Immature natural killer cell (primary cell): ENCODE measurements around the gene HMGB4. TPM values are rescaled to one million over a fixed set of nuclear protein-coding genes. Genes with fewer than 3 reads are reported as not detected.

Experiments used
- DNase-seq, 3 donors: peaks; one replicate each; pipeline ENCODE4 v3.0.0; 2022; ENCODE audit warnings: mixed read lengths in 1 of 3
- H3K27ac Mint-ChIP-seq, 6 donors: one replicate each; pipeline ENCODE4 v1.8.0; 2020; ENCODE audit warnings: mixed read lengths in 6 of 6, mild to moderate bottlenecking in 5 of 6, inconsistent platforms in 4 of 6, moderate library complexity in 3 of 6
- H3K27me3 Mint-ChIP-seq, 3 donors: one replicate each; pipeline ENCODE4 v1.8.0; 2020 to 2021; ENCODE audit warnings: low read depth in 3 of 3, mild to moderate bottlenecking in 3 of 3, mixed read lengths in 3 of 3, moderate library complexity in 3 of 3, inconsistent platforms in 1 of 3
- H3K36me3 Mint-ChIP-seq, 3 donors: one replicate each; pipeline ENCODE4 v1.8.0; 2020; ENCODE audit warnings: mixed read lengths in 3 of 3, inconsistent platforms in 2 of 3, mild to moderate bottlenecking in 2 of 3
- H3K4me1 Mint-ChIP-seq, 2 donors: one replicate each; pipeline ENCODE4 v1.8.0; 2020; ENCODE audit warnings: inconsistent platforms in 2 of 2, mild to moderate bottlenecking in 2 of 2, mixed read lengths in 2 of 2, moderate library complexity in 1 of 2
- H3K4me3 Mint-ChIP-seq, 5 donors: one replicate each; pipeline ENCODE4 v1.8.0; 2020; ENCODE audit warnings: mild to moderate bottlenecking in 5 of 5, mixed read lengths in 5 of 5, inconsistent platforms in 3 of 5, moderate library complexity in 3 of 5
- H3K9me3 Mint-ChIP-seq, 6 donors: one replicate each; pipeline ENCODE4 v1.8.0; 2020; ENCODE audit warnings: mild to moderate bottlenecking in 6 of 6, mixed read lengths in 6 of 6, inconsistent platforms in 4 of 6, moderate library complexity in 3 of 6
- polyA plus RNA-seq, 3 donors: library from polyadenylated mRNA; unstranded; fragments of 300-500 nt; fragmentation: Illumina TruSeq; gene quantifications; one replicate each; pipeline ENCODE4 v1.2.3, GENCODE V29; 2021

The HMGB4 gene
- polyA plus RNA-seq, 3 donors from 2014 or later: not detected

DNA sequence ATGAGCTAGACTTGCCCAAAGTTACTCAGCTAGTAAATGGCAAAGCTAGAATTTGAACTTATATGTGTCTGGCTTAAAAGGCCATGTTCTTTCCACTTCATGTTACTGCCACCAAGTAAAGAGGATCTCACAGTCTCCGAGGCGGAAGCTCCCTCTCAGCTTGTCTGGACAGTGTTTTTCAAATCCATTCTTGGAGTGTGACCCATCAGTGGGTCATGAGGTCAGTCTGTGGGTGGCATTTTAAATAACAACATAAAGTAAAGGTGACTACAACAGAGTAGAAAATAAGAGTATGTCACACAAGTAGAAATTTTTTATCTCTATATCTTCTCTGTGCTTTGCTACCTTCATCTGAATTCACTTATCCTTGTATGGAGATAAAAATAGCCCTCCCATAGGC lies 3.2 kb upstream of the HMGB4 start:
- H3K27me3 Mint-ChIP-seq: peaks cover 0 to 9% (median 8%) of the 10 kb centered on the region in 3 donors

DNA sequence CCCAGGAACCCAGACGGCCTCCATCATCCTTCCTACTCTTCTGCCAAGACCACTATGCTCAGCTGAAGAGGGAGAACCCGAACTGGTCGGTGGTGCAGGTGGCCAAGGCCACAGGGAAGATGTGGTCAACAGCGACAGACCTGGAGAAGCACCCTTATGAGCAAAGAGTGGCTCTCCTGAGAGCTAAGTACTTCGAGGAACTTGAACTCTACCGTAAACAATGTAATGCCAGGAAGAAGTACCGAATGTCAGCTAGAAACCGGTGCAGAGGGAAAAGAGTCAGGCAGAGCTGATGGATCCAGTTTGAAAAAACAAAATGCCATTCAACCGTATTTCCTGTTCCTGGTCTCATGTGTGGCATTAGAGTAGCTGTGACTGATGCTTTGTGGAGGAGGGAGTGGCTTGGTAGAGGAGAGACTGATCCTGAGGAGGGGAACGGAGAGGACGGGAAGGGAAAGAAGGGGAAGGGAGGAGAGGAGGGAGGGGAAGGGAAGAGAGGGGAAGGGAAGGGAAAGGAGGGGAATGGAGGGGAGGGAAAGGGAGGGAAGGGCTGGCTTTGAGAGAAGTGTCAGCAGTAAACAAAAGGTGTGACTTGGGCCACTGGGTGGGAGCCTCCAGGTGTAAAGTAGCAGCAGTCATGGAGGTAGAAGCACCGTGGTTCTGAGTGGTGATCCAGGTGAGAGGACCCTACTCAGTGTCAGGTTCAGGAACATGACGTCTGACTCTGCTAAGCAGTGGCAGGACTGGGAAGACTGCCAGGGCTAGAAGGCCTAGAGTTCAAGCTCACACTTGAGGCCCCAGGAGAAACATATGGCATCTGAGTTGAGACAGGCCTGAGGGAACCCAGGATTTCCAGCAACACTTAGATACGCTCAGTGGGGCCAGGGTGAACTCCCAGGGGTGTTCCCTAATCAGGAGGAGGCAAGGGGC lies 846 bp downstream of the HMGB4 start:
- DNase-seq: no peak
- peaks cover 18 to 26% of the 10 kb centered on the region in 2 donors for H3K4me1 Mint-ChIP-seq
- no peak overlapping the region for H3K4me3 Mint-ChIP-seq
- H3K9me3 Mint-ChIP-seq: no peaks in the 10 kb centered on the region
- no peaks in the 10 kb centered on the region for H3K36me3 Mint-ChIP-seq
- no peak overlapping the region for H3K27ac Mint-ChIP-seq
- H3K27me3 Mint-ChIP-seq: peaks cover 0 to 9% (median 3%) of the 10 kb centered on the region in 3 donors

More for the DNA sequence above, 3.2 kb upstream of the HMGB4 start:
- Mint-ChIP-seq H3K9me3 (no peaks in the 10 kb centered on the region), H3K27ac (no peak overlapping the region), H3K4me3 (no peak overlapping the region), H3K4me1 (no peaks in the 10 kb centered on the region), H3K36me3 (no peaks in the 10 kb centered on the region)
- no peak for DNase-seq

DNA sequence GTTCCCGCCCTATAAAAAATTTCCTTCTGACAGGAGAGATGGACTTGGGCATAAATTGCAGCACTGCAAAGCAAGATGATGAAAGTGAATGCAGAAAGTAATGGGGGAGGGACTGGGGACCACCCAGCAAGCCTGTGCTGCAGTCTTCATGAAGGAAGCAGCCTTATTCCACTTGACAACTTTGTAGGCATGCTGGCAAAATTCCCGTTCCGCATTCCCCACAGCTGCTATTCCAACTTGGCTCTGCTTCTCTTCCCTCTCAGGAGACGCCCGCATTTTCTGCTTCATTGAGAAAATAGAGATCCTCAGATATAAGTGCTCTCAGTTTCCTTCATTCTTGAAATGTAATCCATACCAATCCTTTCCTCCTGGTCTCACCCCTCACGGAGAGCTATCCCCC lies 2.4 kb downstream of the HMGB4 start:
- no peak for DNase-seq
- Mint-ChIP-seq H3K36me3 (no peaks in the 10 kb centered on the region), H3K4me1 (peaks cover 18 to 36% of the 10 kb centered on the region in 2 donors), H3K27me3 (peaks cover 0 to 9% (median 3%) of the 10 kb centered on the region in 3 donors), H3K9me3 (no peaks in the 10 kb centered on the region), H3K27ac (no peak overlapping the region), H3K4me3 (no peak overlapping the region)

DNA sequence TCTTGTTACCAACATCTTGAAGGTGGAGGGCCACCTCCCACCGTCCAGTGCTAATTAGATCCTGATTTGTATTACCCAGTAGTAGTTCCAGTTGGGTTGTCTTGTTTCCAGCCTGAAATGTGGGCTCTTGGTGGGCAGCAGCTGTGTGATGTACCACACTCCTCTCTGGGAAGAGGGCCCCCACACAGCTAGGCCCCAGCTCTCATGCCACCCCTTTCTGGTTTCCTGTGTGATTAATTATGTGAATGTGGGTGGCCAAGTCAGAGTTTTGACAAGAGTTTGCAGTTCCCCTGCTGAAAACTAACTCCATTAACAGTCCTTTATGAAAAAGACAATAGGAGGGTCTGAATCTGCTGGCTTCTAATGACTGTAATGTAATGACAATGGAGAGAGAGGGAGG lies 3.8 kb downstream of the HMGB4 start:
- Mint-ChIP-seq H3K4me1 (peaks cover 25 to 49% of the 10 kb centered on the region in 2 donors), H3K36me3 (no peaks in the 10 kb centered on the region), H3K4me3 (peak overlapping the region; percentile 23 to 88 (median 71)), H3K27ac (peak overlapping the region; percentile 21 to 70 (median 55)), H3K27me3 (peaks cover 0 to 4% (median 0%) of the 10 kb centered on the region in 3 donors), H3K9me3 (no peaks in the 10 kb centered on the region)
- DNase-seq: peak; percentile 1 to 11 (median 4)

DNA sequence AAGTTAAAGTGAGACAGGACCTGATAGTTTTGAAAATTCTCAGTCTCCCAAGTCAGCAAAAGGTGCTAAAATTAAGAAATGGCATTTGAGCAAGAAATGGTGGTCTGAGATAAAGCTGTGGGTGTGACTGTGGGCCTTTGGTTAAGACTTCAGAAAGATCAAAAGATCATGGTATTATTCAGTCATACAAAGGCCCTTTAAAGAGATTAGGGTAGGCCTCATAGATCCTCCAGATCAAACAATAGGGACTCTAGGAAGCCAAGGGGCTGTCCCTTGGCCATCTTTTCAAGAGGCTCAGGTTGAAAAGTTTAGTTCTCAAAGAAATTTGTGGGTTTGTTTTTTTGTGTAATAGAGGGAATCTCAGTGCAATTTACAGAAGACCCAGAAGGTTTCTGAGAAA lies 8.4 kb downstream of the HMGB4 start:
- Mint-ChIP-seq H3K27ac (peak overlapping the region in 3 of 6 donors; percentile 4 to 62 (median 15)), H3K4me3 (peak overlapping the region in 3 of 5 donors; percentile 10 to 73 (median 48)), H3K9me3 (peaks cover 0 to 1% (median 0%) of the 10 kb centered on the region in 6 donors), H3K27me3 (peaks cover 0 to 4% (median 1%) of the 10 kb centered on the region in 3 donors), H3K36me3 (no peaks in the 10 kb centered on the region), H3K4me1 (peaks cover 26 to 47% of the 10 kb centered on the region in 2 donors)
- no peak for DNase-seq

DNA sequence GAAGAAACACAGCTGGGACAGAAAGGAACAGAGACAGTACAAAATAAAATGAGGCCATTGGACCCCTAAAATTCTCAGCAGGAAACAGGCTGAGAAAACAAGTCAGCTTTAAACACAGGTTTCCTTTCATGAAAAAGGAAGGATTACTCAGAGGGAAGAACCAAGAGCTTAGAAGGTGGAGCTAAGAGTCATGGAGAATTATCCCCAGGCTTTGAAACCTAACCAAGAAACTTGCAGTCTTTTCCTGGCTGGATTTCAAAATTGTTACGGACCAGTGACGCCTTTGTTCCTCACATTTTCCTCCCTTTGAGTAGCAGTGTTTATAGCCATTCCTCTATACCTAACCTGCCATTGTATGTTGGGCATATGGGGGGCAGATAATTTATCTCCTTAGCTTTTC lies 8.8 kb downstream of the HMGB4 start:
- Mint-ChIP-seq H3K36me3 (no peaks in the 10 kb centered on the region), H3K9me3 (peaks cover 0 to 1% (median 0%) of the 10 kb centered on the region in 6 donors), H3K27ac (peak overlapping the region in 2 of 6 donors; percentile 15 to 62), H3K27me3 (peaks cover 0 to 4% (median 1%) of the 10 kb centered on the region in 3 donors), H3K4me3 (peak overlapping the region in 3 of 5 donors; percentile 8 to 73 (median 26)), H3K4me1 (peaks cover 22 to 43% of the 10 kb centered on the region in 2 donors)
- no peak for DNase-seq

DNA sequence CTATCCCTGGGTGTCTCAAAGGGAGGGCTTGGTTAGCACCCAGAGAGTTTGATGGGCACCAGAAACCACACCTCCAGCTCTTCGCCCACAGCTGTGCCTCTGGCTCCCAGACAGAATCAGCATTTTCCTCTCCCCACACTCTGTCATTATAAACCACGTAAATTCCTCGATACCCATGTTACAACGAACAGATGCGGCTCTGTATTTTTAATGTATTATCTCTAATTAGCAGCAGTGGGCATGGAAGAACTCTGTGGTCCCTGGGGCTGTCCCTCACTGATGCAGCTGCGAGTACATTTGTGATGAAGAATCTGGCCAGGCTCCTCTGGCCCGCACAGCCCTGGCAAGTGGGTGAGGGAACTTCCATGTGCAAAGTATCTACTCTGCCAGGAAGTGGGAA lies 10.8 kb downstream of the HMGB4 start:
- Mint-ChIP-seq H3K4me3 (no peak overlapping the region), H3K27ac (no peak overlapping the region), H3K4me1 (peaks cover 11 to 29% of the 10 kb centered on the region in 2 donors), H3K36me3 (no peaks in the 10 kb centered on the region), H3K9me3 (peaks cover 0 to 3% (median 0%) of the 10 kb centered on the region in 6 donors), H3K27me3 (peaks cover 0 to 4% (median 3%) of the 10 kb centered on the region in 3 donors)
- DNase-seq: no peak

DNA sequence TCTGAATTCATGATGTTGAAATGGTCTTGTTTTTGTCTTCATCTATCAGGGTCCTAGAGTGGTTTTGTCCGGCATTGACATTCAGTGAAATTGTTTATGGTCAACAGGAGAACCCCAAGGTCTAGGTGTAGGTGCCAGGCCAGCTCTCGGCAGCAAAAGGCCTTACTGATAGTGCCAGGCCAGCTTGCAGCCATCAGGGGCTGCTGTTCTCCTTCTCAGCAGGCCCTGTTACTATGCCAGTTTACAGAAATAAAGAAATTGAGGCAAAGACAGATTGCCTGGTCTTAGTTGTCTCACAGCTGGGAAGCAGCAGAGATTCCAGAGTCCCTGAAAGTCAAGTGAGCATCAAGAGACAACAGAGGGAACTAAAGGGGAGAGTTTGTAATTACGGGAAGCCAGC lies 12.0 kb downstream of the HMGB4 start:
- Mint-ChIP-seq H3K9me3 (peaks cover 0 to 3% (median 0%) of the 10 kb centered on the region in 6 donors), H3K27me3 (peaks cover 0 to 4% (median 3%) of the 10 kb centered on the region in 3 donors)

DNA sequence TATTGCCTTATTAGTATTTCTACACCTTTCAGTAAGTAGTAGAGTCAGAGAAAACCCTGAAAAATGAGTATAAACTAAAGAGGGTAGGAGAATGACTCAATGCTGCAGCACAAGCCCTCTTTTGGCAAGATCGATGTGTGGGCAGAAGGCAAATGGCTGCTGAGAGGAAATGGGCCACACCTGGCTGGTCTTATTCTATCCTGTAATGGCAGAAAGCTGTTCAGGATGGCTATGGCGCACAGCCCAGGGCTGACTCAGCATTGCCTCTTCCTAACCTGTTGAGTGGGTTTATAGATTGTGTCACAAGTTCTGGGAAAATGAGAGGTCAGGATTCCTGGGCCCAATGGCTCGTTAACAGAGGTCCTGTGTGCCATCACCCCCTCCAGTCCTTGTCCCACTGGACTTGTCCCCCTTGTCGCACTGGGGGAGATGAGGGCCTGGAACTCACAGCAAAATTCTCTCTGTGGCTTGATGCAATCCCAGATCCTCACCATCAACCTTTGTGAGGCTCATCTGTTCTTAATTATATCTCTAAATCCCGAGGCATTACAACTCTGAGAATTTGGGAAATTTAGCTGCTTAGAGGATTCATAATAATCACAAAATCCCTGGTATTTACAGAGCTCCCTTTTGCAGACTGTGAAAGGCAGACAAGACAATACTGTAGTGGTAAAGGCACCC lies 13.2 kb downstream of the HMGB4 start:
- Mint-ChIP-seq H3K4me3 (no peak overlapping the region), H3K9me3 (peaks cover 0 to 4% (median 0%) of the 10 kb centered on the region in 6 donors), H3K4me1 (peaks cover 6 to 12% of the 10 kb centered on the region in 2 donors), H3K27ac (no peak overlapping the region), H3K36me3 (no peaks in the 10 kb centered on the region), H3K27me3 (peaks cover 0 to 7% (median 4%) of the 10 kb centered on the region in 3 donors)
- no peak for DNase-seq

More for the DNA sequence above, 12.0 kb downstream of the HMGB4 start:
- DNase-seq: no peak
- Mint-ChIP-seq H3K4me1 (peaks cover 11 to 24% of the 10 kb centered on the region in 2 donors), H3K36me3 (no peaks in the 10 kb centered on the region), H3K4me3 (no peak overlapping the region), H3K27ac (no peak overlapping the region)

DNA sequence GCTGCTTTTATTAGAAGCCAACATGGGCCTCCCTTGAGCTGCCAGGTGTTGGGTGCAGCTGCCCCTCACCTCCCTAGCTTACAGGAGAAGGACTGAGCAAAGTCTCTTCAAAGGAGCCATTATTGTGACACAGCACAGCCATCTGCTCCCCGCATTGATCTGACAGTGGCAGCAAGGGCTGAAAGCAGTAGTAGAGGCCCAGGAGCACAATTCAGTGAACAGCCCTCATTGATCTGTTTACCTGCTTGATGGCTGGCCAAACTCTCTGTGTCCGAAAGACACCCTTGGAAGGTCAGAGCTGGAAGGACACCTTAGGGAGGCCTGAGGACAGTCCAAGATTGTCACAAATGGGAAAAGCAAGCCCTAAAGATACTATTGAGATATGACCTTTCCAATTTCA lies 14.5 kb downstream of the HMGB4 start:
- H3K4me1 Mint-ChIP-seq: no peaks in the 10 kb centered on the region
- H3K27ac Mint-ChIP-seq: no peak overlapping the region
- no peak for DNase-seq
- no peaks in the 10 kb centered on the region for H3K36me3 Mint-ChIP-seq
- no peak overlapping the region for H3K4me3 Mint-ChIP-seq
- H3K9me3 Mint-ChIP-seq: peaks cover 0 to 6% (median 0%) of the 10 kb centered on the region in 6 donors
- peaks cover 0 to 7% (median 5%) of the 10 kb centered on the region in 3 donors for H3K27me3 Mint-ChIP-seq

DNA sequence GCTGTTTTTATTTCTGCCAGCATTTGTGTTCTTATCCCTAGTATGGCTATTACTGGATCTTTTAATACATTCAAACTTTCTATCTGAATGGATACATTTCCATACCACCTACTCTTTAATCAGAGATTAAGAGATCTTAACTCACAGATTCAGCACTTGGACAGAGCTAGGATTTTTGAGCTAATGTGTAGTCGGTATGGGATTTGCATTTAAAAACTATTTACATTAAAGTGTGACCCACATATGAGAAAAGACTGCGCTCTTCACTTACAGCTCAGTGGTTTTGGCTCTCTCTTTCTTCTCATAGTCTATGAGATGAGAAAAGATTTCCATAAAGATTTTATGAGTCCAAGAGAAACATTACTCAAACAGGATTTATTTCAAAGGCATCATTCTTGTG lies 16.4 kb downstream of the HMGB4 start:
- DNase-seq: no peak
- peaks cover 0 to 7% (median 5%) of the 10 kb centered on the region in 3 donors for H3K27me3 Mint-ChIP-seq
- H3K9me3 Mint-ChIP-seq: peaks cover 0 to 5% (median 0%) of the 10 kb centered on the region in 6 donors
- no peak overlapping the region for H3K4me3 Mint-ChIP-seq
- no peaks in the 10 kb centered on the region for H3K36me3 Mint-ChIP-seq
- no peaks in the 10 kb centered on the region for H3K4me1 Mint-ChIP-seq
- H3K27ac Mint-ChIP-seq: no peak overlapping the region

DNA sequence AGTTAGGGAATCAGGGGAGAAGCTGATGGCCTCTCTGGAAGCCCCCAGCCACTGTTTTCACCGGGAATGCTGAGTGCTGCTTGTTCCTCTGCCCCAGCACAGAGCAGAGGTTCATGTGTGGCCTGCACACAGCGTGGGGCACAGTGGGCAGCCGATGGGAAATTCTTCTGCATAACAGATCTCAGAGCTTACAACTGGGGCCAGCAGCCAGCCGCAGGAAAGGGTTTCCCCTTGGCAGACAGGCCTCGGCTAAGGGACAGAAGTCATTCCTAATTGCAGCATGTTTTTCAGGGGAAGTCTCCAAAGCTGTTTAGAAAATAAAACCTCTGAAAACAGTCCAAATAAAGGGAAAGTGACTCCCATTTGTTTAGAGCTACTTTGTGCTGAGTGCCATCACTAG lies 22.6 kb downstream of the HMGB4 start:
- H3K27me3 Mint-ChIP-seq: peaks cover 2 to 5% (median 3%) of the 10 kb centered on the region in 3 donors

DNA sequence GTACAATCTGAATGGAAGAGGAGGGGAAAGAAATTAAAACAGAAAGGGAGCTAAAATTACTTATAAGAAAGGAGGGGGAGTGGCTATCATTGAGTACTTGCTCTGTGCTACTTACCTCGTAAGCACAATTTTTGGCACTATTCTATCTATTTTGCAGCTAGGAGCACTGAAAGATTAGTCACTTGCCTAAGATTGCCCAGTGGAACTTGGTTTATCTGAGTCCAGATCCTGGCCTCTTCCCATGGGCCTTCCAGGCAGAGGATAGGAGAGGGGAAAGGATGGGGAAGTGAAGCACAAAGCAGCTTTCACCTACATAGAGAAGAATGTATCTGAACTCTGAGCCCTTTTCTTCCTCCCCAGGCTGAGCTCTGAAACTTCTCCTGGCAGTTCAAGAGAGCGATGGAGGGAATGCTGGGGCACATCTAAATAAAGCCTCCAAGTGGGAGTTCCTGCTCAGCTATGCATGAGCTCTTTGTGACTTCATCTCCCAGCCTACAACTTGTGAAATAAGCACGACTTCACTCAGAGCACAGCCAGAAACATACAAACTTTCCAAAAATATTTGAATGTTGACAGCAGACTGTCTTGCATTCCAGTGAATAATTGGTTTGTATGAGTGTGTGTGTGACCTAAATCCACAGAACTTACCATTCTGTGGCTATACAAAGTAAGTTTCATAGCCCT lies 29.4 kb downstream of the HMGB4 start:
- no peak overlapping the region for H3K27ac Mint-ChIP-seq
- no peaks in the 10 kb centered on the region for H3K36me3 Mint-ChIP-seq
- H3K27me3 Mint-ChIP-seq: peaks cover 0 to 2% (median 1%) of the 10 kb centered on the region in 3 donors
- no peaks in the 10 kb centered on the region for H3K4me1 Mint-ChIP-seq
- no peak for DNase-seq
- H3K4me3 Mint-ChIP-seq: no peak overlapping the region
- H3K9me3 Mint-ChIP-seq: no peaks in the 10 kb centered on the region

More for the DNA sequence above, 22.6 kb downstream of the HMGB4 start:
- peaks cover 0 to 3% (median 0%) of the 10 kb centered on the region in 6 donors for H3K9me3 Mint-ChIP-seq
- H3K4me1 Mint-ChIP-seq: no peaks in the 10 kb centered on the region
- no peak for DNase-seq
- H3K36me3 Mint-ChIP-seq: no peaks in the 10 kb centered on the region
- no peak overlapping the region for H3K27ac Mint-ChIP-seq
- H3K4me3 Mint-ChIP-seq: no peak overlapping the region
